H9 (cell line): Measurements from ENCODE around the gene PIP5K1C. TPM values are rescaled to one million over a fixed set of nuclear protein-coding genes. Genes with fewer than 3 reads are reported as not detected.
A peak's percentile ranks its signal among the peaks of the same experiment; 100 is the strongest.

Experiments used
- DNase-seq: peaks from one replicate; pipeline ENCODE4 v3.0.0-alpha.2; 2017
- H2AFZ ChIP-seq: one replicate; pipeline ENCODE4 v1.6.1; 2013; ENCODE audit warnings: mild to moderate bottlenecking, low read length, control low read depth, moderate library complexity
- H2AK5ac ChIP-seq: 2 replicates; pipeline ENCODE4 v1.6.1; 2013; ENCODE audit warnings: low read length, control low read depth, mixed read lengths; ENCODE audit not compliant: insufficient read length
- H2BK120ac ChIP-seq: one replicate; pipeline ENCODE4 v1.6.1; 2013; ENCODE audit warnings: low read depth, mild to moderate bottlenecking, low read length, control low read depth, inconsistent platforms; ENCODE audit not compliant: poor library complexity, severe bottlenecking
- H2BK12ac ChIP-seq: 2 replicates; pipeline ENCODE4 v1.6.1; 2013; ENCODE audit warnings: low read length, control low read depth, mixed read lengths, low read depth; ENCODE audit not compliant: insufficient read length
- H2BK15ac ChIP-seq: 2 replicates; pipeline ENCODE4 v1.6.1; 2013; ENCODE audit warnings: low read depth, low read length, control low read depth
- H2BK20ac ChIP-seq: one replicate; pipeline ENCODE4 v1.6.1; 2013; ENCODE audit warnings: low read depth, mild to moderate bottlenecking, low read length, control low read depth, inconsistent platforms; ENCODE audit not compliant: poor library complexity, severe bottlenecking
- H2BK5ac ChIP-seq: 2 replicates; pipeline ENCODE4 v1.6.1; 2013; ENCODE audit warnings: low read length, control low read depth, mixed read lengths; ENCODE audit not compliant: insufficient read length
- H3K14ac ChIP-seq: 2 replicates; pipeline ENCODE4 v1.6.1; 2013; ENCODE audit warnings: low read length, control low read depth; ENCODE audit not compliant: insufficient read depth
- H3K18ac ChIP-seq: 2 replicates; pipeline ENCODE4 v1.6.1; 2013; ENCODE audit warnings: low read depth, mild to moderate bottlenecking, mixed read lengths, low read length, control low read depth; ENCODE audit not compliant: insufficient read length
- H3K23ac ChIP-seq: 2 replicates; pipeline ENCODE4 v1.6.1; 2013; ENCODE audit warnings: low read length, control low read depth, mixed read lengths, low read depth; ENCODE audit not compliant: insufficient read length
- H3K23me2 ChIP-seq: 2 replicates; pipeline ENCODE4 v1.6.1; 2013; ENCODE audit warnings: low read depth, mild to moderate bottlenecking, mixed read lengths, low read length, control low read depth; ENCODE audit not compliant: insufficient read length, poor library complexity, severe bottlenecking
- H3K27ac ChIP-seq: 2 replicates; pipeline ENCODE4 v1.5.1; 2013; ENCODE audit warnings: low read length, control low read depth, mixed read lengths, low read depth; ENCODE audit not compliant: insufficient read length
- H3K27me3 ChIP-seq: 2 replicates; pipeline ENCODE4 v1.6.1; 2013; ENCODE audit warnings: low read length, control low read depth, inconsistent platforms; ENCODE audit not compliant: insufficient read depth
- H3K4ac ChIP-seq: 2 replicates; pipeline ENCODE4 v1.6.1; 2013; ENCODE audit warnings: low read depth, mild to moderate bottlenecking, control low read depth, inconsistent platforms, low read length, moderate library complexity
- H3K4me1 ChIP-seq: 2 replicates; pipeline ENCODE4 v1.6.1; 2013; ENCODE audit warnings: low read length, control low read depth, inconsistent platforms; ENCODE audit not compliant: insufficient read depth
- H3K4me2 ChIP-seq: 2 replicates; pipeline ENCODE4 v1.6.1; 2013; ENCODE audit warnings: low read length, control low read depth, mixed read lengths; ENCODE audit not compliant: insufficient read length, insufficient read depth
- H3K56ac ChIP-seq: 2 replicates; pipeline ENCODE4 v1.6.1; 2013; ENCODE audit warnings: low read depth, mild to moderate bottlenecking, mixed read lengths, low read length, control low read depth; ENCODE audit not compliant: insufficient read length
- H3K79me1 ChIP-seq: 2 replicates; pipeline ENCODE4 v1.6.1; 2013; ENCODE audit warnings: low read depth, mild to moderate bottlenecking, moderate library complexity, low read length, control low read depth, inconsistent platforms; ENCODE audit not compliant: insufficient read depth, poor library complexity, severe bottlenecking
- H3K79me2 ChIP-seq: 2 replicates; pipeline ENCODE4 v1.6.1; 2013; ENCODE audit warnings: low read length, control low read depth, inconsistent platforms; ENCODE audit not compliant: insufficient read depth
- H3K9ac ChIP-seq: 2 replicates; pipeline ENCODE4 v1.6.1; 2013; ENCODE audit warnings: low read length, control low read depth, mixed read lengths; ENCODE audit not compliant: insufficient read length; ENCODE audit errors: extremely low read depth
- H3K9me3 ChIP-seq: one replicate; pipeline ENCODE4 v1.6.1; 2013; ENCODE audit warnings: low read depth, low read length, inconsistent platforms; ENCODE audit not compliant: control insufficient read depth
- H3T11ph ChIP-seq: one replicate; pipeline ENCODE4 v1.6.1; 2013; ENCODE audit warnings: mild to moderate bottlenecking, low read length, control low read depth, inconsistent platforms
- H4K20me1 ChIP-seq: one replicate; pipeline ENCODE4 v1.6.1; 2013; ENCODE audit not compliant: control insufficient read depth, insufficient read length, insufficient read depth
- H4K5ac ChIP-seq: 2 replicates; pipeline ENCODE4 v1.6.1; 2013; ENCODE audit warnings: low read depth, mild to moderate bottlenecking, mixed read lengths, low read length, control low read depth; ENCODE audit not compliant: insufficient read length
- H4K8ac ChIP-seq: replicated peaks from 2 replicates; pipeline ENCODE4 v1.6.1; 2013; ENCODE audit warnings: low read length, control low read depth, mixed read lengths, low read depth; ENCODE audit not compliant: insufficient read length
- H4K91ac ChIP-seq: 2 replicates; pipeline ENCODE4 v1.6.1; 2013; ENCODE audit warnings: low read depth, mild to moderate bottlenecking, moderate library complexity, mixed read lengths, low read length, control low read depth; ENCODE audit not compliant: insufficient read length
- H3K27ac Mint-ChIP-seq, 3 experiments: 2 replicates in 2 of 3; 3 replicates in 1 of 3; pipeline ENCODE4 v1.8.0; 2020 to 2021; ENCODE audit warnings: mixed read lengths in 3 of 3, mild to moderate bottlenecking in 1 of 3, moderate library complexity in 1 of 3
- H3K27me3 Mint-ChIP-seq: 2 replicates; pipeline ENCODE4 v1.8.0; 2021; ENCODE audit warnings: low read depth, mild to moderate bottlenecking, moderate library complexity, mixed read lengths
- H3K36me3 Mint-ChIP-seq, 3 experiments: 2 replicates in 2 of 3; 3 replicates in 1 of 3; pipeline ENCODE4 v1.8.0; 2020 to 2021; ENCODE audit warnings: low read depth in 3 of 3, mixed read lengths in 3 of 3; ENCODE audit not compliant: insufficient read depth in 1 of 3
- H3K4me1 Mint-ChIP-seq, 2 experiments: 2 replicates each; pipeline ENCODE4 v1.8.0; 2020; ENCODE audit warnings: mixed read lengths in 2 of 2
- H3K4me3 Mint-ChIP-seq, 2 experiments: 2 replicates in 1 of 2; 3 replicates in 1 of 2; pipeline ENCODE4 v1.8.0; 2020 to 2021; ENCODE audit warnings: mild to moderate bottlenecking in 2 of 2, mixed read lengths in 2 of 2, moderate library complexity in 1 of 2
- H3K9me3 Mint-ChIP-seq, 2 experiments: 2 replicates in 1 of 2; 3 replicates in 1 of 2; pipeline ENCODE4 v1.8.0; 2020; ENCODE audit warnings: mild to moderate bottlenecking in 2 of 2, mixed read lengths in 2 of 2, moderate library complexity in 1 of 2
- WGBS: extraction: QIAGEN DNeasy Blood & Tissue Kit; methylation state at CpG from one replicate; pipeline ENCODE4 v1.1.7; 2013; ENCODE audit warnings: missing lambda C conversion rate, low lambda C conversion rate, mixed read lengths; ENCODE audit not compliant: insufficient read length; ENCODE audit errors: extremely low coverage; 5-methylcytosine and 5-hydroxymethylcytosine counted together
- total RNA-seq: library from RNA; stranded (reverse); gene quantifications from 2 replicates; pipeline ENCODE4 v1.2.1, GENCODE V29; 2021
- TF ChIP-seq, protein P1 (sequence below): fragments of 200-600 bp; sonication (generic); conservative IDR thresholded peaks from 3 replicates; pipeline ENCODE4 v1.8.0; 2021; ENCODE audit warnings: antibody characterized with exemption, mild to moderate bottlenecking

Gene PIP5K1C
- total RNA-seq, 1 experiment from 2014 or later: 41.7 TPM

- no peak overlapping the region for H2AFZ ChIP-seq
- H2BK120ac ChIP-seq: no peak overlapping the region
- no peaks in the 10 kb centered on the region for H3K79me1 ChIP-seq
Measured at GRCh38 chr19:3645726-3646125, 54.5 kb downstream of the PIP5K1C start.

More at GRCh38 chr19:3645726-3646125, 54.5 kb downstream of the PIP5K1C start:
- TF ChIP-seq, protein P1, sequence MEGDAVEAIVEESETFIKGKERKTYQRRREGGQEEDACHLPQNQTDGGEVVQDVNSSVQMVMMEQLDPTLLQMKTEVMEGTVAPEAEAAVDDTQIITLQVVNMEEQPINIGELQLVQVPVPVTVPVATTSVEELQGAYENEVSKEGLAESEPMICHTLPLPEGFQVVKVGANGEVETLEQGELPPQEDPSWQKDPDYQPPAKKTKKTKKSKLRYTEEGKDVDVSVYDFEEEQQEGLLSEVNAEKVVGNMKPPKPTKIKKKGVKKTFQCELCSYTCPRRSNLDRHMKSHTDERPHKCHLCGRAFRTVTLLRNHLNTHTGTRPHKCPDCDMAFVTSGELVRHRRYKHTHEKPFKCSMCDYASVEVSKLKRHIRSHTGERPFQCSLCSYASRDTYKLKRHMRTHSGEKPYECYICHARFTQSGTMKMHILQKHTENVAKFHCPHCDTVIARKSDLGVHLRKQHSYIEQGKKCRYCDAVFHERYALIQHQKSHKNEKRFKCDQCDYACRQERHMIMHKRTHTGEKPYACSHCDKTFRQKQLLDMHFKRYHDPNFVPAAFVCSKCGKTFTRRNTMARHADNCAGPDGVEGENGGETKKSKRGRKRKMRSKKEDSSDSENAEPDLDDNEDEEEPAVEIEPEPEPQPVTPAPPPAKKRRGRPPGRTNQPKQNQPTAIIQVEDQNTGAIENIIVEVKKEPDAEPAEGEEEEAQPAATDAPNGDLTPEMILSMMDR: no peak
- no peaks in the 10 kb centered on the region for H3K27me3 ChIP-seq
- no peak overlapping the region for H4K8ac ChIP-seq
- H2BK20ac ChIP-seq: no peak overlapping the region
- H3K23me2 ChIP-seq: no peaks in the 10 kb centered on the region
- no peak overlapping the region for H3K4ac ChIP-seq
- no peaks in the 10 kb centered on the region for H3K4me1 Mint-ChIP-seq
- DNase-seq: no peak
- no peak overlapping the region for H4K5ac ChIP-seq
- H3K14ac ChIP-seq: no peak overlapping the region
- no peak overlapping the region for H2BK5ac ChIP-seq
- no peaks in the 10 kb centered on the region for H3K27me3 Mint-ChIP-seq
- no peak overlapping the region for H2BK15ac ChIP-seq
- H4K91ac ChIP-seq: no peak overlapping the region
- no peak overlapping the region for H3K56ac ChIP-seq
- H3K79me2 ChIP-seq: no peaks in the 10 kb centered on the region
- H3K4me1 ChIP-seq: no peaks in the 10 kb centered on the region
- H4K20me1 ChIP-seq: peaks cover 3% of the 10 kb centered on the region
- H3K9me3 Mint-ChIP-seq: no peaks in the 10 kb centered on the region
- WGBS: no CpG with 5 or more reads among the region's 21 CpGs
- H3K4me2 ChIP-seq: no peak overlapping the region
- H3K23ac ChIP-seq: no peak overlapping the region
- H3K18ac ChIP-seq: no peak overlapping the region
- H3K9me3 ChIP-seq: no peaks in the 10 kb centered on the region
- H3K4me3 Mint-ChIP-seq: no peak overlapping the region
- no peak overlapping the region for H3K27ac ChIP-seq
- H3K9ac ChIP-seq: no peak overlapping the region
- H3T11ph ChIP-seq: no peak overlapping the region
- H3K27ac Mint-ChIP-seq: peak overlapping the region in 1 of 3 experiments; percentile 40; a peak in 1 of 7 replicates
- H3K36me3 Mint-ChIP-seq: peaks cover 2 to 20% (median 14%) of the 10 kb centered on the region in 3 experiments; a peak in 6 of 7 replicates
- H2BK12ac ChIP-seq: no peak overlapping the region
- no peak overlapping the region for H2AK5ac ChIP-seq
